ENCODE results near the gene LRP11. TPM values are rescaled to one million over a fixed set of nuclear protein-coding genes. Genes with fewer than 3 reads are reported as not detected.
"Not testable (repeated sequence)": the region's sequence is repeated elsewhere in the genome, so short reads cannot be mapped to it uniquely, and the experiment has no call there.

The LRP11 gene
- total RNA-seq, 1 donor from 2014 or later = 129 TPM

DNA sequence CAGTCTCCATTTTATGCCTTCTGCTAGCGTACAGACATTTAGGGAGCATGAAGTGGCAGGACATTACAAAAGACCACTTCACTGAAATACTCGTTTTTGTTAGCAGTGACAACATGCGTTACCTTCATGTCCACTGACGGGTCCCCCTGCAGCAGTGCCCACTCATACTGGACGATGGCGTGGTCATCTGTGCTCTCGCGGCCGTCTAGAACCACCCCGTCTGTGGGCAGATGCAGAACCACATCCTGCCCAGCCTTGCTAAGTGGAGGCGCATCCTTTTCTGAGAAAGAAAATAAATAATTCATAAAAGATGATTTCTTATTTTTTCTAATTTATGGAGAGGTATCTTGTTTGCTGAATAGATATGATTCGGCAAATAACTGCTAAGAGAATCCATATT, 11.3 kb downstream of the LRP11 start:
- Histone ChIP-seq H3K4me3 (ENCODE audit: low read depth, low read length) (no peak overlapping the region), H3K27me3 (ENCODE audit: control insufficient read depth, insufficient read depth, low read length) (no peaks in the 10 kb centered on the region), H3K36me3 (ENCODE audit: control insufficient read depth, insufficient read depth, low read length) (peaks cover 7% of the 10 kb centered on the region)
- FAIRE-seq (no peak), DNase-seq (ENCODE audit: low read depth) (no peak)
- TF ChIP-seq, protein P1, sequence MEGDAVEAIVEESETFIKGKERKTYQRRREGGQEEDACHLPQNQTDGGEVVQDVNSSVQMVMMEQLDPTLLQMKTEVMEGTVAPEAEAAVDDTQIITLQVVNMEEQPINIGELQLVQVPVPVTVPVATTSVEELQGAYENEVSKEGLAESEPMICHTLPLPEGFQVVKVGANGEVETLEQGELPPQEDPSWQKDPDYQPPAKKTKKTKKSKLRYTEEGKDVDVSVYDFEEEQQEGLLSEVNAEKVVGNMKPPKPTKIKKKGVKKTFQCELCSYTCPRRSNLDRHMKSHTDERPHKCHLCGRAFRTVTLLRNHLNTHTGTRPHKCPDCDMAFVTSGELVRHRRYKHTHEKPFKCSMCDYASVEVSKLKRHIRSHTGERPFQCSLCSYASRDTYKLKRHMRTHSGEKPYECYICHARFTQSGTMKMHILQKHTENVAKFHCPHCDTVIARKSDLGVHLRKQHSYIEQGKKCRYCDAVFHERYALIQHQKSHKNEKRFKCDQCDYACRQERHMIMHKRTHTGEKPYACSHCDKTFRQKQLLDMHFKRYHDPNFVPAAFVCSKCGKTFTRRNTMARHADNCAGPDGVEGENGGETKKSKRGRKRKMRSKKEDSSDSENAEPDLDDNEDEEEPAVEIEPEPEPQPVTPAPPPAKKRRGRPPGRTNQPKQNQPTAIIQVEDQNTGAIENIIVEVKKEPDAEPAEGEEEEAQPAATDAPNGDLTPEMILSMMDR (IDR thresholded peaks at IDR 0.05; ENCODE audit: insufficient read depth, low read length, severe bottlenecking) = no peak

DNA sequence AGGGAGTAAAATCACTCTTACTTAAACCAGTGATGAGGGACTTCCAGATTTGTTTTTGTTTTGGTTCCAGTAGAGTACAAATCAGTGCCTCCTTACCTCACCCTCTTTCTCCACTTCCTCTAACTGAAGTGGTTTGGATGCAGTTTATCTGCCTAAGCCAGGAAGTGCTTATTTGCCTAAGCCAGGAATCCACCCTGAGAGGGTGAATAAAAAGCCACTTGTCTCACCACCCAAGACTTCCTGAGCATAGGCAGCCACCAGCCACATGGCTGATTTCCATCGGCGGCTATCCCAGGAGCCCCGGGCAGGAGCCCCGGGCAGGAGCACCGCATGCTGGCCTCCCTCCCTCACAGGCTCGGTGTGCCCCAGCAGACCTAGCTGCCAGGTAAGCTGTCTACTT, 12.0 kb downstream of the LRP11 start:
- H3K36me3 ChIP-seq (ENCODE audit: control insufficient read depth, insufficient read depth, low read length) = peaks cover 7% of the 10 kb centered on the region
- TF ChIP-seq, protein P1 (IDR thresholded peaks at IDR 0.05; ENCODE audit: insufficient read depth, low read length, severe bottlenecking) = no peak
- FAIRE-seq (no peak), DNase-seq (ENCODE audit: low read depth) (peak; percentile 76)
- H3K27me3 ChIP-seq (ENCODE audit: control insufficient read depth, insufficient read depth, low read length) = no peaks in the 10 kb centered on the region
- H3K4me3 ChIP-seq (ENCODE audit: low read depth, low read length) = no peak overlapping the region

DNA sequence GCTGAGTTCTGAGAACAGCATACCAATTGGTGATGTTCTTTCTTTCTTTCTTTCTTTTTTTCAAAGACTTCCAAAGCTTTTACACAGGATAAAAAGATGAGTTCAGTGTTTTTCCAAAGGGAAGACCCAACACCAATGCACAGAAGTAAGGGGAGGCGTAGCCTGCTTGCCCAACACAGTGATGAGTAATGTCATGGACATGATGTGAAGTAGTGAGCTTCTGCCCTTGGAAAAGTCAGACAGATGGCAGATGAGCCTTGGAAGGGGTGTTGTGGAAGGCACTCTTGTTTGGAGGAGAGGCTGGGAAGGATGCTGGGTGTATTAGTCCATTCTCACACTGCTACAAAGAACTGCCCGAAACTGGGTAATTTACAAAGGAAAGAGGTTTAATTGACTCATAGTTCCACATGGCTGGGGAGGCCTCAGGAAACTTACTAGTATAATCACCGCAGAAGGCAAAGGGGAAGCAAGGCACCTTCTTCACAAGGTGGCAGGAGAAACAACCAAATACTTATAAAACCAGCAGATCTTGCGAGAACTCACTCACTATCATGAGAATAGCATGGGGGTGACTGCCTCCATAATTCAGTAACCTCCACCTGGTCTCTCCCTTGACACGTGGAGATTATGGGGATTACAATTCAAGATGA, 12.6 kb downstream of the LRP11 start:
- Histone ChIP-seq H3K36me3 (ENCODE audit: control insufficient read depth, insufficient read depth, low read length) (peaks cover 7% of the 10 kb centered on the region), H3K27me3 (ENCODE audit: control insufficient read depth, insufficient read depth, low read length) (no peaks in the 10 kb centered on the region), H3K4me3 (ENCODE audit: low read depth, low read length) (no peak overlapping the region)
- DNase-seq (ENCODE audit: low read depth) = peak; percentile 65
- TF ChIP-seq, protein P1 (IDR thresholded peaks at IDR 0.05; ENCODE audit: insufficient read depth, low read length, severe bottlenecking) = no peak
- FAIRE-seq = no peak

DNA sequence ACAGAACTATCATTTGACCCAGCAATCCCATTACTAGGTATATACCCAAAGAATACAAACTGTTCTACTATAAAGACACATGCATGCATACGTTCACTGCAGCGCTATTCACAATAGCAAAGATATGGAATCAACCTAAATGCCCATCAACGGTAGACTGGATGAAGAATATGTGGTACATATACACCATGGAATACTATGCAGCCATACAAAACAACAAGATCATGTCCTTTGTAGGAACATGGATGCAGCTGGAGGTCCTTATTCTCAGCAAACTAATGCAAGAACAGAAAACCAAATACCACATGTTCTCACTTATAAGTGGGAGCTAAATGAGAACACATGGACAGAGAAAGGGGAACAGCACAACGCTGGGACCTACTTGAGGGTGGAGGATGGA, 15.8 kb downstream of the LRP11 start:
- not testable (repeated sequence) for H3K27me3 ChIP-seq (ENCODE audit: control insufficient read depth, insufficient read depth, low read length); H3K4me3 ChIP-seq (ENCODE audit: low read depth, low read length); FAIRE-seq; DNase-seq (ENCODE audit: low read depth)
- H3K36me3 ChIP-seq (ENCODE audit: control insufficient read depth, insufficient read depth, low read length) = peaks cover 16% of the 10 kb centered on the region

DNA sequence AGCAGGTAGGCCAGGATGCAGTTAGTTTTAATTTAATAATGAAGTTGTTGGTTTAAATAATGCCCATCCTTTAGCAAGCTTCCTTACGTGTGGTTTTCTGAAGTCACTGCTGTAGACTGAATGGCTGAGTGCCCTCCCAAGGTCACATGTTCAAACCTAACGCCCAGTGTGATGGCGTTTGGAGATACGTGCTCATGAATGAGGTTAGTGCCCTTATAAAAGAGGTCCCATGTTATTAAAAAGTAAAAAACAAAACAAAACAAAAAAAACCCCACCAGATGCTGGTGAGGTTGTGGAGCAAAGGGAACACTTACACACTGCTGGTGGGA, 16.3 kb downstream of the LRP11 start:
- DNase-seq (ENCODE audit: low read depth) (no peak), FAIRE-seq (no peak)
- no peaks in the 10 kb centered on the region for H3K27me3 ChIP-seq (ENCODE audit: control insufficient read depth, insufficient read depth, low read length)
- peaks cover 21% of the 10 kb centered on the region for H3K36me3 ChIP-seq (ENCODE audit: control insufficient read depth, insufficient read depth, low read length)
- no peak overlapping the region for H3K4me3 ChIP-seq (ENCODE audit: low read depth, low read length)
- TF ChIP-seq, protein P1 (IDR thresholded peaks at IDR 0.05; ENCODE audit: insufficient read depth, low read length, severe bottlenecking) = no peak

DNA sequence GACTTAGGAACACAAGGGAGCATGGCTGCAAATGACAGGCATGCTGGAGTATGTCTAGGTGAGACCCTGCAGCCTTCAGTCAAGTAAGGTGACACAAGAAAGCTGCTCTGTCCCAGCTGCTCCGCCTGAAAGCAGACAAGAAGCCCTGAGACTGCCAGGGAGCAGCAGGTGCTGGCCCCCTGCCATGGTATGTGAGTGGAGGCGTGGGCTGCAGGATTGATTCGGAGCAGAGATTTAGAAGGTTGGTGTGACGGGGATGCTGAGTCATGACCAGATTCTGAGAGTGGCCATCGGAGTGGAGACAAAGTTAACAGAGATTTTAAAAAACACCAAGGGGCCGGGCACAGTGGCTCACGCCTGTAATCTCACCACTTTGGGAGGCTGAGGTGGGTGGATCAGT, 17.8 kb downstream of the LRP11 start:
- H3K36me3 ChIP-seq (ENCODE audit: control insufficient read depth, insufficient read depth, low read length) = peaks cover 23% of the 10 kb centered on the region
- TF ChIP-seq, protein P1 (IDR thresholded peaks at IDR 0.05; ENCODE audit: insufficient read depth, low read length, severe bottlenecking) = no peak
- DNase-seq (ENCODE audit: low read depth) (peak; percentile 76), FAIRE-seq (no peak)
- H3K27me3 ChIP-seq (ENCODE audit: control insufficient read depth, insufficient read depth, low read length) = no peaks in the 10 kb centered on the region
- H3K4me3 ChIP-seq (ENCODE audit: low read depth, low read length) = no peak overlapping the region
